GM18861 (cell line): ENCODE data around the gene PHB1.
A peak's percentile ranks its signal among the peaks of the same experiment; 100 is the strongest.

Experiments
- ATAC-seq: cut with Tn5 transposase; IDR thresholded peaks from one replicate; pipeline ENCODE4 v1.9.1; 2021; ENCODE audit not compliant: unreplicated experiment

Gene PHB1

DNA sequence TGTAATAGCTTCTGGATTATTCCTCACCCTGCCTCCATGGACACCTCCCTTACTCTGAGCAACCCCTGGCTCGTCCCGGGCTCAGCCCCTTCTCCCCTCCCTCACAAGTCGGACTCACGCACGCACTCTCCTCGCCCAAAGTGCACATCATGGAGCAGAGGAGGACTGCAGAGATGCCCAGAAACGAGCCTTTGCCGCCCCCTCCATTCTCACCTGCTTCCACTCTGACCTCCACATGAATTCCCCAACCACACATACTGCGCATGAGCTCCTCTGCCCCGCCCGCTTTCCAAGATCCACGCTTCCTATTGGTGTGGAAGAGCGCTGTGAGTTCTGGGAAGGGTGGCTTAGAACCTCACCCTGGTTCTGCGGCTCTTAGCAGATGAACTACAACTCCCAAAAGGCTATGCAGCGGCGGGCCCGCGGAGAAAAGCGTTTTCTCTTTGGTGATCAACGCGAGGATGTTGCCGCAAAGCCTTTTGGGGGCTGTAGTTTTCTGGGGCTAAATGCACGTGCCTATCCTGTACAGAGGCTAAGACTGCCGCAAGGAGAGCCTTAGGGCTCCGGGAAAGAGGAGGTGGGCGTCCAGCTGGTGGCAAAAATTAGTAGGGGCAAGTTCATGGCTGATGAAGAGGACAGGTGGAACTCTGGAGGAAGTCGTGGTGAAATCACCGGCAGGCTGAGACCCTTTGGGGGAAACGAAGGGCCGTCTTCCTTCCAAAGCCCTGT is at the start of gene PHB1:
Gene PHB1, minus strand, starts transcription at position 261 of the 729 bp plus-strand sequence. CDS start 1,618 bp downstream, outside the sequence.
- ATAC-seq, result peak; percentile 97

DNA sequence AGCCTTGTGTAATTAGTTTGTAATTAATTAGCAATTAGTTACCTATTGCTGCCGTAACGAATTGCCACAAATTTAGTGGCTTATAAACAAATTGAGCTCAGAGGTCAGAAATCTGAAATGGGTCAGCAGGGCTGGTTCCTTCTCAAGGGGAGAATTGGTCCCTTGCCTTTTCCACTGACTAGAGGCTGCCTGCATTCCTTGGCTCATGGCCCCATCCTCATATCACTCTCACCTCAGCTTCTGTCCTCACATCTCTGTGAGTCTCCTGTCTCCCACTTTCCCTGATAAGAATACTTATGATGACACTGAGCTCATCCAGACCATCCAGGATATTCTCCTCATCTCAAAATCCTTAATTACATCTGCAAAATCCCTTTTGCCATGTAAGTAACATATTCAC is 49.4 kb upstream of the PHB1 start:
- ATAC-seq, result no peak

DNA sequence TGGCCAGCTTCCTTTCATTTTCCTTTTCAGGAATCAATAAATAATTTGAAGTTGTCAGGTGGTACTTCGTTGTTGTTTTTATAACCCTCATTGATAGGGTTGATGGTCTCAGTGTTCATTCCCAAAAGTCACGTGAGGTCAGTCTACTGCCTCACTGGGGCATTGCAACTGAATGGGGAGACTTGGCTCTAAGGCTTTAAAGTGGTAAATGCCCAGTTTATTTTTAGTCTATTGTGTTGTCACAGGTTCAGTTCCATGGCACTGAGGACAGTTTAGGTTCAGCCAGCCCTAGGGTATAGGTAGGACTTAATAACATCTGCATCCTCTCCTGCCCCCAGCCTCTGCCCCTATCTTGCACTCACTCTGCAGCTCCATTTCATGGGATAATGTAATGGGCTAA is 46.9 kb upstream of the PHB1 start:
- no peak for ATAC-seq

- ATAC-seq, result no peak
Observed at GRCh38 chr17:49460401-49460800, 45.7 kb upstream of the PHB1 start.

DNA sequence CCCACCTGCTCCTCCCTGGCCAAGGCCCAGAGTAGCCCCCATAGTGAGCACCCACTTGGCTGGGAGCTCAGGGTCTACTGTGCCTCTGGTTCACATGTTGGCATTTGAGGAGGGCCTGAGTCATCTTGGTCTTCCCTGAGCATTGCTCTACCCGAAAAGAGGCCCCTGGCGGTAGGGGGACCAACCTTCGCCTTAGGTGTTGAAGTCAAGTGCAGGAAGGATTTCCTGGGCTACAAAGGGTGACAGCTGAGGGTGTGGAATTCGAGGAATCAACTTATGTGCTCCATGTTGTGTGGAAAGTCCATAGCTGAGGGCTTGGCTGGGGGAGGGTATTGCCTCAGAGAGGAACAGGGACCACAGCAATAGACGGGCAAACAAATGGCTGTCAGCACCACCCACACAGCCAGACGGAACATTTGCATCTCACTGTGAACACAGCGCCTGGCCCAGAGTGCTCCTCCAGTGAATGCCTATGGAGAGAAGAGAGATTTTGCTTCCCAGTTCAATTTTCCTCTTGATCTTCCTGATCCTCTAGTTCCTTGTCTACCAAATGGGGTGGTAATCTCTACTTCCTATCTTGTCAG is 44.8 kb upstream of the PHB1 start:
- ATAC-seq, result no peak

DNA sequence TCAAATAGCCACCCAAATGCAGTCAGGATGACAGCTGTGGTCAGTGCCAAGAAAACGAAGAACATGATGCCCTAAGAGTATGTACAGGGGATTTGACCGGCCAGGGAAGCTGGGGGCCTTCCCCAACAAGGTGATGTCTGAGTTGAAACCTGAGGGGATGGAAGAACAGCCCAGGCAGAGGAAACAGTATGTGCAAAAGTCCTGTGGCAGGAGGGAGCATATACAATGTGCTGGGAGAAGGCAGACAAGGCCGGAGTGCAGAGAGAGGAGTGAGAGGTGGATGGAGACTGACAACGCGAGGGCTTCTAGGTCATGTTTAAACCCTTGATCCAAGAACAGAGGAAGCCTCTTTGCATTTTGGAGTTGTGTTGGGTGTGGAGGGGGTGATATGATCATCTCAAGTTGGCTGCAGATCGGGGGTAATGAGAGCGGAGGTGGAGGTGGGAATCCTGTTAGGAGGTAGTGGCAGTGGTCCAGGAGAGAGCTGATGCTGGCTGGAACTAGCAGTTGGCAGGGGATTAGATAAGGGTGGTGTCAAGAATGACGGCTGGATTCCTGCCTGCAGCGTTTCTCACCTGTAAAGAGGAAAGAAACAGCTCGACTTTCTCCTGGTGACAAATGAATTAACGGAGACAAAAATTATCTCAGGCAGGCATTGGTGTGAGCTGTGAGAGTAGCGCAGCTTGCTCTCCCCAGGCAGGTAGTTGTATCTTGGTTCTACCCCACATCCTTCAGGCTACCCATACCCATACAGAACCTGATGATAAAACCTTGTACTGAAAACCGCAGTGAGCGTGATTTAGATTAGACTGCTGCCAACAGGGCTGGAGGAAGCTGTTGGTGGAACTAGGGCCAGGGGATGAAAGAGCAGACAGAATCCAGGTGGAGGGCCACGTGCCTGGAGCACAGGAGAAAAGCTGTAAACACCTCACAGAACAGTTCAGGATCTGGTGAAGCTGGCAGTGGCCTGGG is 43.2 kb upstream of the PHB1 start:
- ATAC-seq, result no peak

DNA sequence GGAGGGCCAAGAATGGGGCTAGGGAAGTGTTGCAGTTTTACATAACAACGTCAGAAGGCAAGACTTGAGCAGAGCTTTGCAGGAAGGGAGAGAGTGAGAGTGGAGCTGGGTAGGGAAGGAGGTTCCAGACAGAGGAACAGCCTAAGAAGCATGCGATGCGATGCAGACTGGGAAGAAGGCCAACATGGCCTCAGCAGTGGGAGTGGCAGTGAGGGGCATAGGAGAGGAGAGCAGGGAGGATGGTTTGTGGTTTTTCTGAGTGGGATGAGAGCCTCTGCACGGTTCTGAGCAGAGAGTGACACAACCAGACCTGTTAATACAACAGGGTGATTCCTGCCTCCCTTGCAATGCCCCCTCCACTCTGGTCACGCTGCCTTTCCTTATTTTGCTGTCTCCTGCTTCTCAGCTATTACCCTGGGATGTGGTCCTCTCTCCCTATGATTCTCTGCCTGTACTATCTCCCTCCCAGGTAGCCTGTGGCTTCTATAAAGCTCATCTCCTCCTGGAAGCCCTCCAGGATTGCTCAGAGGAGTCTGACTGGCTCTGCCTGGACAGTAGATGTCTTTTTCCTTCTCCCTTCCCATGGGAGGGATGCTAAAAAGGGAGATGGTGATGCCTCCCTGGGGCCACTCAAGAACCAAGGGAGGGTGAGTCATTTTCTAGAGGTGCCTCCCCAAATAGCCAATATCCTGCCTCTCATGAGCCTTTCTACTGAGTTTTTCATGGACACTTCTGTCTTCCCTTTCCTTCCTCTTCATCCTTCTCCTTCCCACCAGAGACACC is 41.7 kb upstream of the PHB1 start:
- ATAC-seq, result no peak

DNA sequence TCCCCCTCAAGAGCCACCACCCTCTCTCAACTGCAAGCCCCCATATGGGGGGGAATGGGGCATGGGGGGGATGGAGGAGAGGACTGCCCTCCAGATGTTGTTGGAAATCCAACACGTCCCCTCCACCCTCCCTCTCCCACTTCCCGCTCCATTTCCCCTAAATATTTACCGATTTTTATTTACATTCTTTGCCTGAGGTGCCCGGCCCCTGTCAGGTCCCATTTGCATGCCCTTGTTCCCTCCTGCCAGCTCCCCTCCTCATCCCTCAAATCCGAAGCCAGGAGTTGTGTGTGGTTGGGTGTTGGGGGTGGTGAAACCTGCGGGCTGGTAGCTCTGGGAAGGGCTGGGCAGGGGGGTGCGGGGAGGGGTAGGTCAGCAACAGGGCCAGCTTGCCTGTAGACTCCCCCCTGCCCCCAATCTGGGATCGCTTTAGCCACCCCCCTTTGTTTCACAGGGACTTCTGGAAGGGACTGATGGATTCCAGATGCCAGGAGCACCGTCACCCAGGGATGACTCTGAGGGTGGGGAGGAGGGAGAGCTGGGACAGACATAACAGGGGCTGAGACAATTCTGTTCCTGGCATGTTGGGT is 40.7 kb upstream of the PHB1 start:
- ATAC-seq, result no peak

GRCh38 chr17:49454050-49454449 is 39.4 kb upstream of the PHB1 start:
- ATAC-seq, result no peak

- no peak for ATAC-seq
Observed at GRCh38 chr17:49452661-49453060, 38.0 kb upstream of the PHB1 start.

GRCh38 chr17:49452201-49452600 is 37.5 kb upstream of the PHB1 start:
- no peak for ATAC-seq

GRCh38 chr17:49450735-49451134 is 36.1 kb upstream of the PHB1 start:
- ATAC-seq, result no peak

GRCh38 chr17:49450181-49450580 is 35.5 kb upstream of the PHB1 start:
- no peak for ATAC-seq

DNA sequence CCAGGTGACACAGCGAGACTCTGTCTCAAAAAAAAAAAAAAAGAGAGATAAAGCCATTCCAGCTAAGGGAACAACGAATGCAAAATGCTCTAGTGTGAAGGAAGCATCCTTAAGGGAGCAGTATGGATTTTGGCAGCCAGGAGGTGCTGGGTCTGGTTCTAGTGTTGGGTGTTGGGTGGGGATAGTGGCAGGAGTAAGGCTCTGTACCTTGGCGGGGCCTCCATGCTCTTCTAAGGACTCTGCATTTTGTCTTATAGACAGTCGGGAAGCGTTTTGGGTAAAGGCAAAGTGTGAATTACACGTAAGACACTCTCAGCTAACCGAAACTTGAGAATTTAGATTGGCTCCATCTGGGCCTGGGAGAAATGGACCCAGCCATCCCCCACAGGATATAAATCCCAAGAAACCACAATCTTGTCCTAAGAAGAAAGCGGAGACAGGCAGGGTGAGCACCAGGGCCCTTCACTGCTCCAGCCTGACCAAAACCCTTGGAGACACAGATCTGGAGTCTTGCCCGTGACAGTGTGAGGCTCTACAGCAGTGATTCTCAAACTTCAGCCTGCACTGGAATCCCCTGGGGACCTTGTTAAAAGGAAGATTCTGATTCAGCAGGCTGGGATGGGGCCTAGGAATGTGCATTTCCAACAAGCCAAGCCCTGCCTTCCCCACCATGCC is 33.1 kb upstream of the PHB1 start:
- no peak for ATAC-seq

DNA sequence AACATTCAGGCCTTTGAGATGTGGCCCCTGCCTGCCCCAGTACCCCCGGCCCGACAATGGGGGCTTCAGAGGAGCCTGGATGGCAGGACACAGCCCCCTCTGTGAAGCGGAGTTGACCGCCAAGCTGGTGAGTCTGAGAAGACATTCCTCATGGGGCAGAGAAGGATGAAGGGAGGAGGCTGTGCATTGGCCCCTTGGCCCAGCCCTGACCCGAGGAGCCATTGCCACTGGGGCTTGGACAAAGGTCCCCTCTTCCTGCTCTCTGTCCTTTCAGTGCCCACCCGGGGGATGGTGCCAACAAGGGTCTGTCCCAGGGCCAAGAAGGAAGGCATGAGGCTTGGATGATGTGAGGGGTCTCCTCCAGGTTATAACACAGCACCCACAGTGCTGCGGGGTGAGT is 30.9 kb upstream of the PHB1 start:
- no peak for ATAC-seq

DNA sequence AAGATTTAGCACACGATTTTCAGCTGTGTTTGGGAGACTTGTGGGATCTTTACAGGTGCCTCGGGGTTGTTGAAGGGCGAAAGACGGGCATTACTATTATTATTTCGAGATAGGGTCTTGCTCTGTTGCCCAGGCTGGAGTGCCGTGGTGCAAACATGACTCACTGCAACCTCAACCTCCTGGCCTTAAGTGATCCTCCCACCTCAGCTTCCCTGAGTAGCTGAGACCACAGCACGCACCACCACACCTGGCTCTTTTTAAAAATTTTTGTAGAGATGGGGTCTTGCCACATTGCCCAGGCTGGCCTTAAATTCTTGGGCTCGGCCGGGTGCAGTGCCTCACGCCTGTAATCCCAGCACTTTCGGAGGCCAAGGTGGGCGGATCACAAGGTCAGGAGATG is 29.7 kb upstream of the PHB1 start:
- no peak for ATAC-seq

DNA sequence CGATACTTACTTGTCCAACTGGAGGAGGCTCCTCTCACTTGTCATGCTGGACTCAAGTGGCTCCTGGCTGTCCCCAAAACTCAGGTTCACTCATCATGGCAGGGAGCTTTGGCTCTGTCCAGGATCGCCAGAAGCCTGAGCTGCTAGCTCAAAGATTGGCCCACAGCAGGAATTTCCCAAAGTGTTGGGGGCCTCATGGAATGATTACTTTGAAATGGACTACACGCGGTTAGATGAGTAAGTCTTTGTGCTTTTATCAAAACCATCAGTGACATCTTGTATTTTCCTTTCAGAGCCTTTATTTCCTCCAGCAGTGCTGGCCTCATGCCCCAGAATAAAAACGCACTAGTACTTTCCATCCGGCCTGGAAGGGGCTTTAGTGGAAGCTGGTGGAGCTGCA is 29.2 kb upstream of the PHB1 start:
- no peak for ATAC-seq

- no peak for ATAC-seq
Observed at GRCh38 chr17:49442041-49442440, 27.4 kb upstream of the PHB1 start.

DNA sequence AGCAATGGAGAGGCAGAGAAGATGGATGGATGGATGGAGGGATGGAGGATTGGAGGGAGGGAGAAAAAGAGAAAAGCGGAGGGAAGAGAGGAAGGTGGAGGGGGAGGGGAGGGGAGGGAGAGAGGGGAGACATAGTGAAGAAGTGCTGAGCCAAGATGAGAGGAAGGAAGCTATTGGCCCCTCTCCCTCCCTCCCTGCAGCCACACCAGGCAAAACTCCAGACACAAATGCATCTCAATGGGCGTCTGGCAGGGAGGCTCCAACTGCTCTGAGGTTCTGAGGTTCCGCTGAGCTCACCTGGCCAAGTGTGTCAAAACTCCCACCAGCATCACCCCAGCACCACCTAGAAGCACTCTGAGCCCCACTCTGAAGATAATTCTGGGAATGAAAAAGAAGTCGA is 26.9 kb upstream of the PHB1 start:
- no peak for ATAC-seq

DNA sequence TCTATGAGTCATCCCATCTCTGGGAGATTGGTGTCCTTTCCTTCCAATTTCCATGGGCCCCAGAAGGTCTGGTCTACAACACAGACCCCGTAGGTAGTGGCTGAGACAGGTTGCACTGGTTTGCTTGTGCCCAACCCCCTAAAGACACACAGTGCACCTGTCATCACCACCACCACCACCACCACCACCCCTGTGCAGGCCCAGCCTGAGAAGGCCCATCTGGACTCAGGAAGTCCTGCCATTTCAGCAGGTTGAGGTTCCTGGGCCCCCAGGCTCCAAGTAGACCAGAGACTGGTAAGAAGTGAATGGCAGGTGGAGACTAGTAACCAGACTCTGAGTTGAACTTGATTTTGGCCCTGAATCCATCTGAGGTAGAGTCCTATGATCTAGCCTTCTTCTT is 25.9 kb upstream of the PHB1 start:
- ATAC-seq, result no peak
